ENCODE results near the gene CYB561A3. TPM values are rescaled to one million over a fixed set of nuclear protein-coding genes. Genes with fewer than 3 reads are reported as not detected.

CYB561A3 gene
- total and polyA plus RNA-seq, 2 of the 13 experiments (the other 11 are each of a cell fraction or from before 2014, with no cell fraction given) = 11.4 to 14.9 TPM

- no peak for TF ChIP-seq ZNF609 (CRISPR knock-in tag; IDR thresholded peaks at IDR 0.05; ENCODE audit: borderline replicate concordance)
- no peak for TF ChIP-seq PBX2 (CRISPR knock-in tag; IDR thresholded peaks at IDR 0.05)
These were observed 3.1 kb downstream of the CYB561A3 start (continued) for GRCh38 chr11:61358566-61358965.

DNA sequence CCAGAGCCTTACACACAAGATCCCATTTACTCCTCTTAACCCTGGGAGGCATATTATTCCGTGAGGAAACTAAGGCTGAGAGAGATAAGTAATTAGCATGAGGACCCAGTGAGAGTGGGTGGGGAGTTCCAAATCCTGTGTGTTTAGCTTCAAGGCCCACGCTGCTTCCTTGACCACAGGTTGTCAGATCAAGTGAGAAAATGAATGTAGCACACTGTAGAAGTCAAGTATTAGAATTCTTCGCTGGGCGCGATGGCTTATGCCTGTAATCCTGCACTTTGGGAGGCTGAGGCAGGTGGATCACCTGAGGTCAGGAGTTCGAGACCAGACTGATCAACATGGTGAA, 3.8 kb downstream of the CYB561A3 start:
- Histone ChIP-seq H2AFZ (ENCODE audit: low read length) (no peak overlapping the region), H4K20me1 (ENCODE audit: insufficient read depth, low read length) (no peaks in the 10 kb centered on the region), H3K79me2 (ENCODE audit: insufficient read depth, low read length) (peaks cover 6% of the 10 kb centered on the region), H3K4me2 (ENCODE audit: low read depth, low read length) (no peak overlapping the region), H3K4me3 (replicated peaks in 1 of 3; ENCODE audit: insufficient read depth in 1 of 3, low read depth in 2 of 3, low read length in 3 of 3) (no peak overlapping the region), H3K9me3 (ENCODE audit: low read length) (no peaks in the 10 kb centered on the region), H3K9ac (ENCODE audit: insufficient read depth, low read depth, low read length) (no peak overlapping the region), H3K27me3 (ENCODE audit: control insufficient read depth in 1 of 2, insufficient read depth in 2 of 2, low read length in 2 of 2) (no peaks in the 10 kb centered on the region; a peak in 1 of 5 replicates), H3K27ac (ENCODE audit: extremely low read length, insufficient read depth, low read length) (no peak overlapping the region), H3K36me3 (replicated peaks in 1 of 2; ENCODE audit: control insufficient read depth in 1 of 2, insufficient read depth in 2 of 2, low read length in 2 of 2) (peaks cover 0 to 2% of the 10 kb centered on the region in 2 experiments; a peak in 2 of 5 replicates), H3K4me1 (ENCODE audit: insufficient read depth, low read length) (peaks cover 27% of the 10 kb centered on the region)
- in situ Hi-C loops (cut with HindIII; ENCODE audit: extremely low pct_ligation_motif_present, low pct_unique_long_range_greater_than_20kb) (no loop called here), intact Hi-C loops (cut with micrococcal nuclease; ENCODE audit: unreplicated experiment) (no loop called here)
- WGBS (ENCODE audit: low lambda C conversion rate) = 97% methylated on average over 6 of the region's 6 CpGs
- POLR2A ChIA-PET = interaction anchor here (1.0 to 9.9 kb wide), 5 partner anchors 9 to 72 kb away, joined by 3 to 146 read pairs (median 3); partner anchors contain the start of genes CPSF7, DDB1, SDHAF2 and TKFC
- no TSS peak for BruUV-seq (replicated peaks)
- CTCF ChIA-PET (ENCODE audit: low intra/inter-chr PET ratio, low total read pairs) = no interaction called here
- no peak for DNase-seq (ENCODE audit: low spot score)
- ATAC-seq = no peak
- FAIRE-seq = no peak
- TF ChIP-seq RARG (CRISPR knock-in tag; IDR thresholded peaks at IDR 0.05; ENCODE audit: low read depth) (no peak), KIAA2018 (CRISPR knock-in tag; IDR thresholded peaks at IDR 0.05; ENCODE audit: borderline replicate concordance) (no peak), ZSCAN29 (CRISPR knock-in tag; conservative IDR thresholded peaks at IDR 0.05) (no peak), ZNF337 (CRISPR knock-in tag; IDR thresholded peaks at IDR 0.05; ENCODE audit: borderline replicate concordance, low read depth) (no peak), HDAC1 (CRISPR knock-in tag; IDR thresholded peaks at IDR 0.05) (no peak)

Data from HepG2 (cell line).